A673 (cell line): ENCODE data around the gene MAMDC2.

Experiments used
- CTCF ChIP-seq: fragments of 300-800, 200-600 bp; sonication (generic); conservative IDR thresholded peaks from 2 replicates; pipeline ENCODE4 v1.5.1; 2017; ENCODE audit warnings: low read depth, mild to moderate bottlenecking, antibody characterized with exemption, low read length, moderate library complexity, mixed read lengths
- EZH2 ChIP-seq: fragments of 200-600 bp; sonication (generic); IDR thresholded peaks from 2 replicates; pipeline ENCODE4 v1.6.1; 2017; ENCODE audit warnings: borderline replicate concordance, low read depth, mild to moderate bottlenecking, mixed read lengths, antibody characterized with exemption, low read length; ENCODE audit not compliant: poor library complexity, severe bottlenecking

GRCh38 chr9:70066418-70066817, 22.8 kb downstream of the MAMDC2 start:
- TF ChIP-seq CTCF (no peak), EZH2 (no peak)
